Fibroblast of the aortic adventitia (primary cell): Measurements from ENCODE around the gene BBLN. TPM values are rescaled to one million over a fixed set of nuclear protein-coding genes. Genes with fewer than 3 reads are reported as not detected.

ENCODE experiments used
- DNase-seq: peaks from one replicate; pipeline ENCODE4 v3.0.0-alpha.2; 2010; ENCODE audit warnings: low read depth
- H3K4me3 ChIP-seq: 2 replicates; pipeline ENCODE4 v1.5.1; 2011; ENCODE audit warnings: low read depth, mild to moderate bottlenecking, control low read depth, low read length, moderate library complexity
- total RNA-seq: library from RNA; depleted of rRNA; stranded (reverse); fragments of >200 nt; gene quantifications from 2 replicates; pipeline ENCODE4 v1.2.3, GENCODE V29; 2012; ENCODE audit warnings: low replicate concordance
- TF ChIP-seq, protein P1 (sequence below): IDR thresholded peaks from 2 replicates; pipeline ENCODE4 v1.5.1; 2011; ENCODE audit warnings: mild to moderate bottlenecking, low read length, control low read depth, inconsistent platforms; ENCODE audit not compliant: insufficient read depth

Gene BBLN
- total RNA-seq, 1 donor, result 63.4 TPM

DNA sequence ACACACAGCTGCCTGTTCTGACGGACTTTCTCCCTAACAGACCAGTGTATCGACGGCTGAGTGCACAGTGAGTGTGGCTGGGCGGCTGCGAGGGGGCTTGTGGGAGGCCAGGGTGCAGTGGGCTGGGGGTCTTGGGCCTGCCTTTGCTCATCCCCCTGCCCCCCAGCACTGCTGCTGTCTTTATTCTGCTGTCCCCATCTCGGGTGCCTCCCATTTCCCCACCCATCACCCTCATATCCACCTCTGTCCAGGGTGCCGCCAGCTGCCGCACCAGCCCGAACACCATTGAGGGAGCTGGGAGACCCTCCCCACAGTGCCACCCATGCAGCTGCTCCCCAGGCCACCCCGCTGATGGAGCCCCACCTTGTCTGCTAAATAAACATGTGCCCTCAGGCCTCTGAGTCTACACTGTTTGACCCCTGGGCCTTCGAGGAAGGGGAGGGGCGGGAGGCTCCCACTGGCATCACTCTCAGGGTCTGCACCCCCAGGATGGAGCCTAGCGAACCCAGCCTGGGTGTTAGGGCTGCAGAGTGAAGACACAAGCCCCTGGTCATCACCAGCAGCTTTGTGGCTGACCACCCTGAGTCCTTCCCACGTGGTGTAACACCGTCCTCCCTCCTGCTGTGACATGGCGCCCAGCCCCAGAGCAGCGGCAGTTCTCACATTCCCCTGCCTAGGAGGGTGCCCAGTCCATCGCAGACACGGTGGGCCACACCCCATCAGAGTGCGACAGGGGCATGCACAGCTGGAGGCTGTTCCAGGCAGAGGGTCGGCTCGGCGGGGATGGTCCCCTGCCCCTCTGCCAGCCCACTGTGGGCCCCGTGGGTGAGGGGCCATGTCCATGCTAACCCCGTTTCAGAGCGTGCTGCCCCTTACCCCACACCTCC, 6.8 kb upstream of the BBLN start:
- DNase-seq, result no peak

DNA sequence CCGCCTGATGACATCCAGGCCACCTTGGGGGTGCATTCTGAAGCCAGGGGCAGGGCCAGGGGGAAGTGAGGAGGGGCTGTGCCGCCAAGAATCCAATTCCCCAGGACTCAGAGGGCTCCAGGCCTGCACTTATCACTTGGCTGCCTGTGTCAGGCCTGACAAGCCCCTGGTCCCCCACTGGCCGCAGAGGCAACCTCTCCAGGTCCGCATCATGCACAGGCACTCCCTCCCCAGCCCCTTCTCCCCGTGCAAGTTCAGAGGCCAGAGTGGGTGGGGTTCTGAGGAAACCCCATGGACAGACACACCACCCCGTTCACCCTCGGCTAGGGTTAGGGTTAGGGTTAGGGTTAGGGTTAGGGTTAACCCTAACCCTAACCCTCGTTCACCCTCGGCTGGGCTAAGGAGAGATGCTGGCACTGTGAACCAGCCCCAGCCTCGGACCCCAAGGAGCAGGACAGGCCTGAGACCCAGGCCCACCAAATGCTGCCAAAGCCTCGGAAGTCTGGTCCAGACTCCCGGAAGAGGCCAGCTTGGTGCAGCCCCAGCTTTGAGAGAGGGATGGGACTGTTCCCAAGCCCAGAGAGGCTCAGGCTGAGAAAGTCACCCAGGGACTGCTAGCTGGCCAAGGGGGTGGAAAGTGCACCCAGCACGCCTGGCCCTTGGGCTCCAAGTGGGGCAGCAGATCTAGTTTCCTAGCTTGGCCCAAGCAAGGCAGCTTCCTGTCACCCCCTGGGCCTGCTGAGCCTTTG, 5.9 kb upstream of the BBLN start:
- no peak for DNase-seq
- TF ChIP-seq, protein P1, sequence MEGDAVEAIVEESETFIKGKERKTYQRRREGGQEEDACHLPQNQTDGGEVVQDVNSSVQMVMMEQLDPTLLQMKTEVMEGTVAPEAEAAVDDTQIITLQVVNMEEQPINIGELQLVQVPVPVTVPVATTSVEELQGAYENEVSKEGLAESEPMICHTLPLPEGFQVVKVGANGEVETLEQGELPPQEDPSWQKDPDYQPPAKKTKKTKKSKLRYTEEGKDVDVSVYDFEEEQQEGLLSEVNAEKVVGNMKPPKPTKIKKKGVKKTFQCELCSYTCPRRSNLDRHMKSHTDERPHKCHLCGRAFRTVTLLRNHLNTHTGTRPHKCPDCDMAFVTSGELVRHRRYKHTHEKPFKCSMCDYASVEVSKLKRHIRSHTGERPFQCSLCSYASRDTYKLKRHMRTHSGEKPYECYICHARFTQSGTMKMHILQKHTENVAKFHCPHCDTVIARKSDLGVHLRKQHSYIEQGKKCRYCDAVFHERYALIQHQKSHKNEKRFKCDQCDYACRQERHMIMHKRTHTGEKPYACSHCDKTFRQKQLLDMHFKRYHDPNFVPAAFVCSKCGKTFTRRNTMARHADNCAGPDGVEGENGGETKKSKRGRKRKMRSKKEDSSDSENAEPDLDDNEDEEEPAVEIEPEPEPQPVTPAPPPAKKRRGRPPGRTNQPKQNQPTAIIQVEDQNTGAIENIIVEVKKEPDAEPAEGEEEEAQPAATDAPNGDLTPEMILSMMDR, result no peak
- no peak overlapping the region for H3K4me3 ChIP-seq

More for the DNA sequence above, 6.8 kb upstream of the BBLN start:
- TF ChIP-seq, protein P1, result no peak
- H3K4me3 ChIP-seq, result no peak overlapping the region

DNA sequence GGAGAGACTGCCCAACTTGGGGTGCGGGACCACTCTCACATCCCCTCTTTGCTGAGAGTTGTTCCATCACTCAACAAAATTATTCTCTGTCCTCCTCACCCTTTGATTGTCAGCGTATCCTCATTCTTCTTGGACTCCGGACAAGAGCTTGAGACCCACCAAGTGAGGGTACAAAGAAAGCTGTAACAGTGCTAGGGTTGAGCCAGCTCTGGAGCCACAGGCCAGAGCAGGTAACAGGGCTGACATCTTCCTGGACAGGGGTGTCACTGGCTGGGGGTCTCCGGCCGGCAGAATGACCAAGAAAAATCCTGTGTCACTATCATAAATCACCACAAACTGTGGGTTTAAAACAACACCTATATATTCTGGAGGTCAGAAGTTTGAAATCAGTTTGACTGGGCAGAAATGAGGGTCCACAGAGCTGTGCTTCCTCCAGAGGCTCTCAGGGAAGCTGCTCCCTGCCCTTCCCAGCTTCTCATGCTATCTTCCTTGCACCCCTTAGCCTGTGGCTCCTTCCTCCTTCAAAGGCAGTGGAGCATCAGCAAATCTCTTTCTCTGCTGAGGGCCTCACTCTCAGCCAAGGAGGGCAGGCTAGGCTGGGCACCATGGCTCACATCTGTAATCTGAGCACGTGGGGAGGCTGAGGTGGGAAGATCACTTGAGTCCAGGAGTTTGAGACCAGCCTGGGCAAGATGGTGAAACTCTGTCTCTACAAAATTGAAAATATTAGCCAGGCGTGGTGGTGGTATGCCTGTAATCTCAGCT, 4.1 kb upstream of the BBLN start:
- TF ChIP-seq, protein P1, result no peak
- no peak for DNase-seq
- H3K4me3 ChIP-seq, result no peak overlapping the region

DNA sequence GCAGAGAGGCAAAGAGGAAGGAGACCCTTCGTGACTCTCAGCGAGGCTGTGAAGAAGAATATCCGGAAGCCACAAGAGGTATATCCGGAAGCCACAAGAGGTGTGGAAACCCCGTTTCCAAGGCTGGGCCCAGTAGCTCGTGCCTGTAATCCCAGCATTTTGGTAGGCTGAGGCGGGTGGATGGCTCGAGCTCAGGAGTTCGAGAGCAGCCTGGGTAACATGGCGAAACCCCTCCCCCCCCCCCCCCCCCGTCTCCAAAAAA, 612 bp upstream of the BBLN start:
- DNase-seq, result no peak
- TF ChIP-seq, protein P1, result no peak
- peak overlapping the region; percentile 64 for H3K4me3 ChIP-seq

DNA sequence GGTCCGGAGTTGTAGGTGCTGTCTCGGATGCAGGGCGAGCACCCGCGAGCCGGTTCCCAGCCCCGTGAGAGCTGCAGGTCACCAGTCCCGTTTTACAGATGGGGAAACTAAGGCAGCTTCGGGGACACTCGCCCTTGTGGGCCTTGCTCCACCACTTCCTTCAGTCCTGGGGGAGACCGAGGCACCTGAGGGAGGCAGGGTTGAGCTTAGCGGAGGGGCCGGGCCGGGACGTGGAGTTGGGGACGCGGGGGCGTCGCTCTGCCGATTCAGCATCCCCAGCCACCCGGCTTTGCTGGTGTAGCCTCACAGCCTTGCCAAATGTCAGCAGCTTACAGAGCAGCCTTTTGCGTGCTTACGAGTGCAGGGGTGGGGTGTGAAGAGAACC, 530 bp downstream of the BBLN start:
- TF ChIP-seq, protein P1, result no peak
- peak overlapping the region; percentile 83 for H3K4me3 ChIP-seq
- peak; percentile 14 for DNase-seq

DNA sequence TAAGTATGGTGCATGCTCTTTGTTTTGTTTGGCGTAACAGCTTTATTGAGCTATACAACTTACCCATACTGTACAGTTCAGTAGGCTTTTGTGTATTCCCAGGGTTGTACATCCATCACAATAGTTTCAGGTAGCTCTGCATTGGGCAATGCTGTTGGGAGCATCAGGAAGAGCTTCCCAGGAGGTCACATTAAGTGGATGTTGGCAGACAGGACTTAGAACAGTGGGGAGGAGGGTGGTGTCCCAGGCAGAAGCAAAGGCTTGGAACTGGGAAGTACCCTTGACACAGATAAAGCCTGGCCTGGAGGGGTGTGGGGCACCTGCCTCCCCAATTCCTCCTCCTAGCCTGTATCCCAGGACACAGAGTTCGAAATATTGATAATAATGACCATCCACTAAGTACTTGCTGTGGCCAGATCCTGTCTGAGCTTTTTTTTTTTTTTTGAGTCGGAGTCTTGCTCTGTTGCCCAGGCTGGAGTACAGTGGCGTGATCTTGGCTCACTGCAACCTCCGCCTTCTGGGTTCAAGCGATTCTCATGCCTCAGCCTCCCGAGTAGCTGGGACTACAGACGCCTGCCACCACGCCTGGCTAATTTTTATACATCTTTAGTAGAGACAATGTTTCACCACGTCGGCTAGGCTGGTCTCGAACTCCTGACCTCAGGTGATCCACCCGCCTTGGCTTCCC, 1.3 kb downstream of the BBLN start:
- DNase-seq, result peak; percentile 14
- TF ChIP-seq, protein P1, result no peak
- H3K4me3 ChIP-seq, result peak overlapping the region; percentile 83
